Cerebellar nuclear complex (tissue), 1 donor: Measurements from ENCODE around the gene ALOX5.
"Not testable (repeated sequence)": the region's sequence is repeated elsewhere in the genome, so short reads cannot be mapped to it uniquely, and the experiment has no call there.

Source experiments
- DNase-seq, 2 experiments: peaks; one replicate each; lab custom pipeline; 2025; lab: John Stamatoyannopoulos, UW

Gene ALOX5

DNA sequence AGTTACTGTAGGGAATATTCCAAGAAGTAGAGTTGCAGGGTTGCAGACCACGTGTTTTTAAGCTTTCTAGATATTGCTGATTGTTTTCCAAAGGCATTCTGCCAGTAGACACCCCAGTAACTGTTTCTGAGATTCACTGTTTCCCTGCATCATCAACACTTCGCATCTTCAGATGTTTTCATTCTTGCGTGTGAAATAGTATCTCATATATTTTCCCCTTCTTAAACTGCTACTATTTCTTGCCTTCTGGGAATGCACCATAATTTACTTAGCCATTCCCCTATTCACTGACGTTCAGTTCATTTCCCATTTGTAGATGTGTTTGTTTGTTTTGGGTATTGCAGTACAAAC is 30.7 kb downstream of the ALOX5 start:
- no peak for DNase-seq

DNA sequence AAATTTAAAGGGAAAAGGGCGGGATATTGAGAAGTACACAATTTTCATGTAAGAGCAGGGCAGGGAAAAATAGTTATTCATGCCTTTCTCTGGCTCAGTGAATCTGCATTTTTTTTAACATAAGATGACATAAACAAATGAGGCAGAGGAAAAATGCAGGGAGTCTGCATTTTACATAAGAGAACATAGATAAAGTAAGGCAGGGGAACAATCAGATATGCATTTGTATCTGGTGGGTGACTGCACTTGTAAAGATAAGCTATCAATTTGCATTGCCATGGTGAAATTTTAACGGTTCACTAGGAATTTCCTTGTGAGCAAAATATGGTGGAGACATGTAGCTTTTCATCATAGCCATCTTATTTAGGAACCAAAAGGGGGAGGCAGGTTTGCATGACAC is 33.5 kb downstream of the ALOX5 start:
- no peak for DNase-seq

DNA sequence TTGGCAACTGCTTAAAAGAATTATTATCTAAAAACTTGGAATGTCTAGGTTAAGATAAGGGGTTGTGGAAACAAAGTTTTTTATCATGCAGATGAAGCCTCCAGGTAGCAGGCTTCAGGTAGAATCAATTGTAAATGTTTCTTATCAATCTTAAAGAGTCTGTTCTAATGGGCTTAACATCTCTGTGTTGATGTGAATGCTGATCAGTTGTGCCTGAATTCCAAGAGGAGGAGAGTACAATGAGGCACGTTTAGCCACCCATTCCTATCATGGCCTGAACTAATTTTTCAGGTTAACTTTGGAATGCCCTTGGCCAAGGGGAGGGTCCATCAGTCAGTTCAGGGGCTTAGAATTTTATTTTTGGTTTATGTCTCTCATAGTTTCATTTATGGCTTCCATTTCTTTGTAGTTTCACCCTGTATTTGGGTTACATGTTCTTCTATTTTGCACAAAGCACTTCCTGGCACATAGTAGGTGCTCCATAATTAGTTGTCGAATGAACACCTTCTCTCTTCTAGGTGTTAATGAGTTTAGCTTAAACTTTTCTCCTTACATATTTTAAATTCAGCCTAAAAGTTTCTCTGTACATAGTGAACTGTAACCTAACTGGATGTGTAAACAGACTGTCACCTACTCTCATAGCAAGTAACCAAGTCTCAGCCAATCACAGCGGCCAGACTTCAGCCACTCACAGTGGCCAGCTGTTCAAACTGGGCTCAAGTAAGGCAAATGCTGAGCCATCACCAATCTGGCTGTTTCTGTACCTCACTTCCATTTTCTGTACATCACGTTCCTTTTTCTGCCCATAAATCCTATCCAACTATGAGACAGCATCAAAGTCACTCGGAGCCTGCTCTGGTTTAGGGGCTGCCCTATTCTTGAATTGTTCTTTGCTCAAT is 34.7 kb downstream of the ALOX5 start:
- DNase-seq = no peak

DNA sequence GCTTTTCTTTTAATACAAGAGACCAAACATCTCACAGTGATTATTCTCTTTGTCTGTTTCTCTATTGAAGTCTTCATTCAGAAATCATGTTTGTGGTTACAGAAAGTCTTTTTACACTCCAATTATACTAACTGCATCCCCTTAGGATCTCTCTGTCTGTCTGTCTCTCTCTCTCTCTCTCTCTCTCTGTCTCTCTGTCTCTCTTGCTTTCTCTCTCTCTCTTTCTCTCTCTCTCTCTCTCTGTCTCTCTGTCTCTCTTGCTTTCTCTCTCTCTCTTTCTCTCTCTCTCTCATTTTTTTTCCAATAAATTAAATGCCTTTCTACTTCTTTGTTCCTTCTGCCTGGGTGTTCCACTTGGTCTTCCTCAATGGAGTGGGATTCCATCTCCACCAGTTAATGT is 35.3 kb downstream of the ALOX5 start:
- not testable (repeated sequence) for DNase-seq

DNA sequence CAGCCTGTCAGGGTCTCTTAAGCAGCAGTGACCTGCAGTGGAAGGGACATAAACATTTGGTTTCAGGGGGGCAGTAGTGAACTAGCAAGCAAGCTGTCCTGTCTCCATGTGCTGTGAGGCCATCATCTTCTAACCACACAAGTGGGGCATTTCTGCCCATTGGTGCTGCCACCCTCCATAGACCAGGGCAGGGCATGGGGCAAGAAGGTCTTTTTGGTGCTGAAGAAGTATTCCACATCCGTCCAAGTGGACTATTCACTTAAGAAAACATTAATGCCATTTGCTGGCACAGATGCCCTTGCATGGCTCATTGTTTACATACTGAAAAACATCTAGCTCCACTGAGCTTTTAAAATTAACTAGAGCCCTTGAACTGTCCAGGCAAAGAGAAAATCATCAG is 35.8 kb downstream of the ALOX5 start:
- DNase-seq = no peak

DNA sequence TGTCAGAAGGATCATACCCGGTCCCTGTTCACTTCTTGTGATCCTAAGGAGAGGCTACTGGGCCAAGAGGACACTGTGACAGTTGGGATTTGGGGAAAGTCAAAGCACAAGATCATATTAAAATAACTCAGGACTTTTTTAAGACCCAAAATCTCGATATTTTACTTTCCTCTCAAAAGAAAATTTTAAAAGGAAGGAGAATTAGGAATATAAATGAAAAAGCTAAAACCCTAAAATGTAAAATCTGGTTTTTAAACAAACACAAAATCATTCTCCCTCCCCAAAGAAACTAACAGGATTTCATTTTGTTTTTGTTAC is 36.4 kb downstream of the ALOX5 start:
- DNase-seq = no peak

DNA sequence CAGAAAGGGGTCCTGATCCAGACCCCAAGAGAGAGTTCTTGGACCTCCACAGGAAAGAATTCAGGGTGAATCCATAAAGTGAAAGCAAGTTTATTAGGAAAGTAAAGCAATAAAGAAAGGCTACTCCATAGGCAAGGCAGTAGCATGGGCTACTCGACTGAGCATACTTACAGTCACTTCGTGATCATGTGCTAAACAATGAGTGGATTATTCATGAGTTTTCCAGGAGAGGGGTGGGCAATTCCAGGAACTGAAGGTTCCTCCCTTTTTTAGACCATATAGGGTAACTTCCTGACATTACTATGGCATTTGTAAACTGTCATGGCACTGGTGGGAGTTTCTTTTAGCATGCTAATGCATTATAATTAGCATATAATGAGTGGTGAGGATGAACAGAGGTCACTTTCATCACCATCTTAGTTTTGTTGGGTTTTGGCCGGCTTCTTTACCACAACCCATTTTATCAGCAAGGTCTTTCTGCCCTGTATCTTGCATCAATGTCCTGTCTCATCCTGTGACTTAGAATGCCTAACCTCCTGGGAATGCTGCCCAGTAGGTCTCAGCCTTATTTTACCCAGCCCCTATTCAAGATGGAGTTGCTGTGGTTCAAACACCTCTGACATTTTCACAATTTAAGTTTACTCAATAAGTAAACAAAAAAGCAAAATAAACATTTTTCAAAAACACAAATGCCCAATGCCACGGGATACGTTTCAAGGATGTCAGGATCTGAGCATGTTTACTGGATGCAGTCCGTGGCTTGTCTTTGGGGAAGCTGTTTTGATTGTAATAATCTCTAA is 37.0 kb downstream of the ALOX5 start:
- no peak for DNase-seq

DNA sequence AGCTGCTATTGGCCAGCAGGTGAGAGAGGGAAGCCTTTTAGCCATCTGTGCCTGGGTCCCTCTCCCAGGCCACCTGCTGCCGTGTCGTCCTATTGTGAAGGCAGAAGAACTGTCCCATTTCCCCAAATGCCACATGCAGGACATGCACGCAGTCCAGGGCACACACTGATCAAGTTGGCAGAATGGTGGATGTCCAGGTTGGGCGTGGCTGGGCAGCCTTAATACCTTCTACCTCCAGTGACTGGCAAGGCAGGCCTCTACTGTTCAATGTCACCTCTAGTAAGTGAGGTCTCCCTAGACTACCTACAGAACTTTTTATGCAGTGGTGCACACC is 37.6 kb downstream of the ALOX5 start:
- DNase-seq = no peak

DNA sequence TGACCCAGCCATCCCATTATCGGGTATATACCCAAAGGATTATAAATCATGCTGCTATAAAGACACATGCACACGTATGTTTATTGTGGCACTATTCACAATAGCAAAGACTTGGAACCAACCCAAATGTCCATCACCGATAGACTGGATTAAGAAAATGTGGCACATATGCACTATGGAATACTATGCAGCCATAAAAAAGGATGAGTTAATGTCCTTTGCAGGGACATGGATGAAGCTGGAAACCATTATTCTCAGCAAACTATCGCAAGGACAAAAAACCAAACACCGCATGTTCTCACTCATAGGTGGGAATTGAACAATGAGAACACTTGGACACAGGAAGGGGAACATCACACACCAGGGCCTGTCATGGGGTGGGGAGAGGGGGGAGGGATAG is 41.0 kb downstream of the ALOX5 start:
- DNase-seq = not testable (repeated sequence)

DNA sequence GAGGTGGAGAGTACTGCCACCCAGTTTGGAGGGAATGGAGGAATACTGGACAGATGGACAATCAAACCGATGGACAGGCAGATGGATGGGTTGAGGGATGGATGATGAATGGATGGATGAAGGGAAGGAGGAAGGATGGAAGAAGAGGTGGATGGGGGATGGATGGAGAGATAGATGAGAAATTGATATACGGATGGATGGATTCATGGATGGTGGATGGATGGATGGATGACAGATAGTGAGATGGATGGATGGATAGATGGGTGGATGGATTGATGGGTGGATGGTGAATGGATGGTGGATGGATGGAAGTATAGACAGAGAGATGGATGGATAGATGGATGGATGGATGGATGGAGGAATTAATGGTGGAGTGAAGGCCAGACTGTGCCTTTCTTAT is 42.6 kb downstream of the ALOX5 start:
- no peak for DNase-seq

DNA sequence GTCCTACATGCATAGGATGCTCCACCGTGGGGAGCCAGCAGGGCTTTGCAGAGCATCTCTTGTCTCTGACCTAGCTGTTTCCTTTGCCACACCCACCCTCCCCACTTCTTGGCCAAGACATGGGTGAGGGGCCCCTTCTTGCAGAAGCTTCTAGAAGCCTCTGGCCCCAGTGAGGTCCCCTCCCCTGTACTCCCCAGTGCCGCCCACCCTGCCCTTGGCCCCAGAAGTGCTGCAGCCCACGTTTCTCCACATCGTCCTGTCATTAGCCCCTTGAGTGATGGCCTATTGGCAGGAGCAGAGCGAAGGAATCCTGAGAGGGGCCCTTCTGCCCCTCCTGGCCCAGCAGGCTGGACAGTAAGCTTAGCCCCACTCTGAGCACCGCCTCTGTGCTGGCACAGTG is 43.7 kb downstream of the ALOX5 start:
- DNase-seq = no peak

DNA sequence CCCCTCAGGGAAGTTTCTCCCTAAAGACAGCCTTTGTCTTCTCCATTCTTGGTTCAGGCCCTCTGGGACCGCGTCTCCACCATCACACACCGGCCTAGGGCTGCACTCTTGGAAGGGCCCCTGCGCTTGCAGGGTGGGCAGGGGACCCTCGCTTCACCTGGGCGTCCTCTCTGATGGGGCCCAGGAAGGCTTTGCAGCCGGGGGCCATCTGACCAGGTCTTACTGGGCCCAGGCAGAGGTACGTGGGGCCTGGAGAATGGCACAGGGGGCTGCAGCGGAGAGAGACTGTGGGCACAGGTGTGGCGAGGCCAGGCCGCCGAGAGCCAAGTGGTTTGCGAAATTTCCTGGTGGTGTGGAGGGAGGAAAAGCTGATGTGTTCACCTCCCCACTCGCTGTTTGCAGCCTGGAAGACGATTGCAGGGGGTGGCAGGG is 44.4 kb downstream of the ALOX5 start:
- no peak for DNase-seq

DNA sequence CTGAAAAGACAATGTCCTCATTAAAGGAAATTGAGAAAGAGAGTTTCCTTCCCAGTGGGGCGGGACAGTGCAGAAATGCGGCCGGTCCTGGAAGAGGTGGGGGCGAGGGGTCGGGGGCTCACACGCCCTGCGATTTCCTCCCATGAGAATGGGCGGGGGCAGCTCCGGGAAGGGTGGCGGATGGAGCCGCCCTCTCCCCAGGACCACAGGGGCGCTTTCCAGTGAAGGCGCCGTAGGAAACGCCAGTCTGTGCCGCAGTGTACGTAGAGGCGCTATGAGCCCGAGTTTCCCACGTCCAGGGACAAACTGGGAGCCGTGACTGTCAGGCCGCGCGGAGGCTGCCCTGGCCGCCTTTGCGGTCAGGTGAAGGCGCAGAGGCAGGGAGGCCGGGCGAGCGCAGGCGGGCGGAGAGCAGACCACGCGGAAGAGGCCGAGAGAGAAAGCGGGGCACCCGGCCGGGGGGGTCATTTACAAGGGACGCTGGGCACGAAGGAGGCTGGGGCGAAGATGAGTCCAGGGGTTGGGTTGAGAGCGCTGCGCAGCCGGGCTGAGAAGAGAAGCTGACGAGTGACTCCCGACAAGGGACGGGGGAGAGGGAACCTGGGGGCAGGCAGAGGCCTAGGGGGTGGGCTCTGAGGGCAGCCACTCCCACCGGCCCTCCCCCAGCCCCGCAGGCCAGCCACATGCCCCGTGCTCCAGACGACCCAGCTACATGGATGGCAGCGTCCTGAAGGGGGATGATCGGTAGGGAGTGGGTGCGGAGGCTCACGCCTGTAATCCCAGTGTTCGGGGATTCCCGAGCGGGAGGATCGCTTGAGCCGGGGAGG is 45.0 kb downstream of the ALOX5 start:
- DNase-seq = no peak

DNA sequence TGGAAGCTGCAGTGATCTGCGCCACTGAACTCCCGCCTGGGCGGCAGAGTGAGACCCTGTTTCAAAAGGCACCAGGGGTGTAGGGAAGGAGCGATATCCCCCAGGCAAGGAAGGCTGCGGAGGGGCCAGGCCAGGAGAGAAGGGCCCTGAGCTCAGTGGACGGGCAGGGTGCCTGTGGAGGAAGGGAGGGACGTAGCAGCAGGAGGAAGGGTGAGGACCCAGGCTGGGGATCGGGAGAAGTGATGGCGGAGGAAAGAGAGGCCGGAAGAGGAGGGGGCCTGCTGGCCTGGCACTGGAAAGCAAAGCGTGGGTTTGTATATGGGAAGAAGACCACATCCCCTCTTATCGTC is 45.6 kb downstream of the ALOX5 start:
- no peak for DNase-seq

DNA sequence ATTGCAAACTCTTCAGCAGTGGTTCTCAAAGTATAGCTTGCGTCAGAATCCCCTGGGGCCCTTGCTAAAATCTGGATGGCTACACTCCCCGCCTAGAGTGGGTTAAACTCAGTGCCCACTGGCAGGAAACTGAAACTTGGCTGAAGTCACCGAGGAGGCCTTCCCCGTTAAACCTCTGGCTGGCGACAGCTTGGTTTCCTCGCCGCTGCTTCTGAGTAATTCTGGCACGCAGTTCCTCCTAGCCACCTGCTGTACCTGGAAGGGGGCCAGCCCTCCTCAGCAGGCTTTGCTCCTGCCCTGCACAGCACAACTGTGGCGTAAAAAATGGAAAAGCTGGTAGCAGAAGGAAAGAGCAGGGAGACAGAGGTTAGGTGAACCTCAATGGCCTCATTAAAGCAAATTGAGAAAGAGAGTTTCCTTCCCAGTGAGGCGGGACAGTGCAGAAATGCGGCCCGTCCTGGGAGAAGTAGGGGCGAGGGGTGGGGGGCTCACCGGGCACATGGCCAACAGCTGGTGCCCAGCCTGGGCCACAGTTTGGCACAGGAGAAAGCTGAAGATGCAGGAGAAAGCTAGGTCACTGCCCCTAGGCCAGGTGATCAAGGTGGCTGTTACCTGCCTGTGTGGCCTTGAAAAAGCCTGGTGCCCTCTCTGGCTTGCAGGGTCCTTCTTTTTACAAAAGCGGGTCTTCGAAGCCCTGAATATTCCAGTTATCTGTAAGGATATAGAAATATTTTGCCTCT is 46.6 kb downstream of the ALOX5 start:
- DNase-seq = peak; percentile 17 to 51

DNA sequence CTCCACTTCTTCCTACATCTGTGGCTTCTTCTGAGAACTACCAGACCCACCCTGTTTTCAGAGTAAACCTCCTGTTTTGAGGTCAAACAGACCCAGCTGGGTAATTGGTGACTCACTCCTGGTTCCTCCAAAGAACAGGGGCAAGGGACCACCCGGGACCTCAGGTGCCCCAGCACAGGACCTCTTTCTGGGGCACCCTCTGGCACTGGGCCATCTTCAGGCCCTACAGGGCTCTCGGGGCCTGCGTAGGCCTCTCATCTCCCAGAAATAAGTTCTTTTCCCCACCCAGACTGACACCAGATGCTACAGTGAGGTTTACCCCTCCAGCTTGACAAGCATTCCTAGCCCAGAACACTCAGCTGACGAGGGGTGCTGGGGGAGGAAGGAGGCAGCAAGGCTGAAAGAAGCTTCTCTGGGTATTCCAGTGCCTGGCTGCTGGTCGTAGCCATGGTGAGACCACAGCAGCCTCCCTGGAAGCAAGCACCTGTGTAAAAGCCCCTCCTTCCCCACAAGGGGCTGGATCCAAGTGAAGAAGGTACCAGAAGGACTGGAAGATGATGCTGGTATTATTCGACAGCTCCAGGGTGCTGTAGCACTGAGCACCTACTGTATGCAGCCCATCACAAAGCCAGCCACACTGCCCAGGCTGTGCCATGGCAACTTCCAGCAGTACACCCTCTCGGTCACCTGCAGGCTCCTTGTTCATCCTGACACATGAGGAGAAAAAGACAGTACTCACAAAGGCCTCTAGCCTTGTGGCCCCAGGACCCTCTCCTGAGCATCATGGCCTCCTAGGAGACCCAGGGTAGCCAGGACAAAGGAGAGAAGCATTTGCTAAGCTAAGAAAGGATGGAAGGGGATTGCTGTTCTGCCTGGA is 47.4 kb downstream of the ALOX5 start:
- no peak for DNase-seq

DNA sequence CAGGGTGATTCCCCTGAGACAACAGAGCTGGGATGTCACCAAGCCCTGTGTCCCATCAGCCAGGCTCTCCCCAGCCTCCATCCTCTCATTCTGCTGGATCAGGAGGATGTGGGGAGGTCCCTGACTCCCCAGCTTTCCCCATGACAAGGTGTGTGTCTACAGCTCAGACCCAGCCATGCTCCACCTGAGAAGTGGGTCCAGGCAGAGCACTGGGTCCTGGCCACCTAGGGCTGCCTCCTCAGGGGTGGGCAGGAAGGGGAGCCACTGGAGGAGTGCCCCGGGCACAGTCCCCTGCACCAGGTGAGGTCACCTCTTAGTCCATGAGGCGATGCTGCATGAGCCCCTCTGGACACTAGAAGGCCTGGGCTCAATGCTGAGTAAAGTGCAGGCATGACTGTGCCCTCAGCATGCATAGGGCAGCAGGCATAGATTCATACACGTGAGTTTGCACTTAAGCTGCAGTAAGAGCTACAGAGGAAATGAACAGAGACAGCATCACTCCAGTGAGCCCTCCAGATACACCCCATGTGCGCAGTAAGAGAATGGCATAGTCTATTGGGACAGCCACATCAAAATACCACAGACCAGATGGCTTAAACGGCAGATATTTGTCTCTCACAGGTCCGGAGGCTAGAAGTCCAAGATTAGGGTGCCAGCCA is 48.3 kb downstream of the ALOX5 start:
- DNase-seq = no peak

DNA sequence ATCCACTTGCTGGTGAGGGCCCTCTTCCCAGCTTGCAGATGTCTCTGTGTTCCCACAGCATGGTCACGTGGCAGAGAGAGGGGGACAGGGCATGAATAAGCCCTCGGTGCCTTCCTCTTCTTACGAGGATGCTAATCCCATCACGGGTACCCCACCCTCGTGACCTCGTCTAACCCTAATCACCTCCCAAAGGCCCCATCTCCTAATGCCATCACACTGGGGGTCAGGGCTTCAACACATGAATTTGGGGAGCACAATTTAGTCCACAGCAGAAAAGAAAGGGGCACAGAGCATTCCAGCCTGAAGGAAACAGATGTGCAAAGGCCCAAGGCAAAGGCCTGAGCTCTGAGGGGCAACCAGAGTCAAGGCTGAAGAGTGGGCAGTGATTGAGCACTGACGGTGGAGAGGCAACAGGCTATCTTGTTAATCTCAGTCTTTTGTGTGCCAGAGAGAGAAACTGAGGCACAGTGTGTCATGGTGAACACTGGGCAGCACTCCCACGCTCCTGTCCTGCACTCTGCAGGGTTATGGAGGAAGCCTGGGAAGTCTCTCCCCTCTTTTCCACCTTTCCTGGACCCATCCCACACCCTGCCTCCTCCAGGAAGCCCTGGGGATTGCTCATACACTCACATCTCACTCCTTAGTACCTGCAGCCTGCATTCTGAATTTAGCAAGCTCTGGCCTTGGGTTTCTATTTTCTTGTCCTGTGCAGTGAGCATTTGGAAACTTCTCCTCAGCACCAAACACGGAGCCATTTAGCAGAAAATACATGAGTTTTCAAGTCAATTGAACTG is 49.0 kb downstream of the ALOX5 start:
- DNase-seq = no peak

DNA sequence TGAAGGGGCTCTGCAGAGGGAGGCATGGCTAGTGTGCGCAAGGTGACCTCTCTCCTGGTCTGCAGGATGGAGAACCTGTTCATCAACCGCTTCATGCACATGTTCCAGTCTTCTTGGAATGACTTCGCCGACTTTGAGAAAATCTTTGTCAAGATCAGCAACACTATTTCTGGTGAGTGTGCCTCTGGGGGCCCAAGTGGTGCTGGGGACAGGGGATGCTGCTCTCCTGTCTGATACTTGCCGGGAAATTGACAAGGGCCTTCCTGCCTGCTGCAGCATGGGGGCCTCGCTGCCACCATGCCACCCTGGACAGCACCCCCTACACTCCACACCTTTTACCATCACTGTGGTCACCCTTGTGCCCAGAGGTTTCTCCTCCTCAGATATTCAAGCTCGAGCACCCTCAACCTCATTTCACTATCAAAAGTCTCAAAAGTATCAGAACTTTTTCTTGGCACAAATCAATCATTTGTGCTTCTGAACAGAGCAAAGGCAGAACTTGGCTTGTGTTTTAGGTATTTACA is 50.0 kb downstream of the ALOX5 start:
- no peak for DNase-seq
